ENCODE results near the gene ASIC5. TPM values are rescaled to one million over a fixed set of nuclear protein-coding genes. Genes with fewer than 3 reads are reported as not detected.
"Not testable (repeated sequence)": the region's sequence is repeated elsewhere in the genome, so short reads cannot be mapped to it uniquely, and the experiment has no call there.

The ASIC5 gene
- total and polyA plus RNA-seq, 8 donors, result 0.07 TPM; not detected in 7

- TF ChIP-seq CTCF (IDR thresholded peaks at IDR 0.05), result no peak
- Histone ChIP-seq H3K27ac (no peak overlapping the region), H3K9me3 (no peaks in the 10 kb centered on the region), H3K4me3 (no peak overlapping the region), H3K4me1 (no peaks in the 10 kb centered on the region), H3K36me3 (no peaks in the 10 kb centered on the region), H3K27me3 (no peaks in the 10 kb centered on the region)
- ATAC-seq (no peak), DNase-seq (no peak)
- intact Hi-C loops (cut with DNase I), result loop anchor here in 1 of 2 donors (10.0 kb wide), 1 partner anchor 355 kb away; no protein-coding TSS in a partner anchor
These were observed 66.3 kb downstream of the ASIC5 start for GRCh38 chr4:155799794-155800123.

GRCh38 chr4:155799116-155799793, 66.8 kb downstream of the ASIC5 start:
- H3K27me3 ChIP-seq, result no peaks in the 10 kb centered on the region
- intact Hi-C loops (cut with DNase I), result loop anchor here in 1 of 2 donors (10.0 kb wide), 1 partner anchor 354 kb away; no protein-coding TSS in a partner anchor
- DNase-seq, result no peak
- no peaks in the 10 kb centered on the region for H3K4me1 ChIP-seq
- H3K36me3 ChIP-seq, result no peaks in the 10 kb centered on the region
- no peak overlapping the region for H3K4me3 ChIP-seq
- H3K9me3 ChIP-seq, result no peaks in the 10 kb centered on the region
- TF ChIP-seq CTCF (IDR thresholded peaks at IDR 0.05), result no peak
- no peak for ATAC-seq
- H3K27ac ChIP-seq, result no peak overlapping the region

GRCh38 chr4:155797581-155797980, 68.5 kb downstream of the ASIC5 start:
- not testable (repeated sequence) for ATAC-seq, H3K4me3 ChIP-seq, H3K9me3 ChIP-seq, H3K27ac ChIP-seq, DNase-seq, H3K4me1 ChIP-seq, H3K36me3 ChIP-seq, H3K27me3 ChIP-seq
- intact Hi-C loops (cut with DNase I), result loop anchor here in 1 of 2 donors (10.0 kb wide), 1 partner anchor 353 kb away; no protein-coding TSS in a partner anchor

- no peak for TF ChIP-seq CTCF (IDR thresholded peaks at IDR 0.05)
- no peaks in the 10 kb centered on the region for H3K36me3 ChIP-seq
- H3K27me3 ChIP-seq, result no peaks in the 10 kb centered on the region
- no peak overlapping the region for H3K4me3 ChIP-seq
- intact Hi-C loops (cut with DNase I), result loop anchor here in 1 of 2 donors (10.0 kb wide), 1 partner anchor 351 kb away; no protein-coding TSS in a partner anchor
- no peak overlapping the region for H3K27ac ChIP-seq
- ATAC-seq, result no peak
- H3K9me3 ChIP-seq, result no peaks in the 10 kb centered on the region
- no peak for DNase-seq
- no peaks in the 10 kb centered on the region for H3K4me1 ChIP-seq
These were observed 70.1 kb downstream of the ASIC5 start for GRCh38 chr4:155795991-155796390.

GRCh38 chr4:155794589-155795236, 71.4 kb downstream of the ASIC5 start:
- no peak for ATAC-seq
- no peak for TF ChIP-seq CTCF (IDR thresholded peaks at IDR 0.05)

More at GRCh38 chr4:155794589-155795236, 71.4 kb downstream of the ASIC5 start:
- Histone ChIP-seq H3K27ac (no peak overlapping the region), H3K27me3 (no peaks in the 10 kb centered on the region), H3K4me1 (no peaks in the 10 kb centered on the region), H3K9me3 (no peaks in the 10 kb centered on the region), H3K36me3 (no peaks in the 10 kb centered on the region), H3K4me3 (no peak overlapping the region)
- DNase-seq, result no peak
- intact Hi-C loops (cut with DNase I), result loop anchor here in 1 of 2 donors (10.0 kb wide), 1 partner anchor 350 kb away; no protein-coding TSS in a partner anchor

Data from left lung (tissue), 10 donors.